Spleen (tissue), 11 donors: Measurements from ENCODE around the gene SLC35G2. TPM values are rescaled to one million over a fixed set of nuclear protein-coding genes. Genes with fewer than 3 reads are reported as not detected.
A peak's percentile ranks its signal among the peaks of the same experiment; 100 is the strongest.

Experiments
- DNase-seq: peaks from one replicate; pipeline ENCODE4 v3.0.0-alpha.2; 2020
- H3K27ac ChIP-seq, 8 donors: fragments of 200-600 bp; sonication (generic) in 7 of 8; 1 replicate in 4 of 8; 2 replicates in 4 of 8; pipeline versions ENCODE4 v1.5.0 to v1.8.0; 2016 to 2021; ENCODE audit warnings: inconsistent platforms in 4 of 8, mild to moderate bottlenecking in 4 of 8, moderate library complexity in 1 of 8
- H3K27me3 ChIP-seq, 7 donors: fragments of 200-600 bp; sonication (generic) in 6 of 7; replicated peaks in 1 of 7; 1 replicate in 4 of 7; 2 replicates in 3 of 7; pipeline versions ENCODE4 v1.5.0 to v1.8.0; 2016 to 2021; ENCODE audit warnings: inconsistent platforms in 3 of 7, mild to moderate bottlenecking in 1 of 7
- H3K36me3 ChIP-seq, 6 donors: fragments of 200-600 bp; sonication (generic) in 5 of 6; 1 replicate in 4 of 6; 2 replicates in 2 of 6; pipeline versions ENCODE4 v1.5.0 to v1.8.0; 2016 to 2021; ENCODE audit warnings: inconsistent platforms in 2 of 6
- H3K4me1 ChIP-seq, 6 donors: fragments of 200-600 bp; sonication (generic) in 5 of 6; 1 replicate in 3 of 6; 2 replicates in 3 of 6; pipeline versions ENCODE4 v1.5.0 to v1.8.0; 2016 to 2021; ENCODE audit warnings: inconsistent platforms in 3 of 6
- H3K4me3 ChIP-seq, 8 donors: fragments of 200-600 bp; sonication (generic) in 7 of 8; 1 replicate in 4 of 8; 2 replicates in 4 of 8; pipeline versions ENCODE4 v1.5.0 to v1.8.0; 2016 to 2021; ENCODE audit warnings: inconsistent platforms in 4 of 8, mild to moderate bottlenecking in 4 of 8, moderate library complexity in 2 of 8
- H3K9me3 ChIP-seq, 8 donors: fragments of 200-600 bp; sonication (generic) in 7 of 8; 1 replicate in 4 of 8; 2 replicates in 4 of 8; pipeline versions ENCODE4 v1.5.0 to v1.8.0; 2016 to 2021; ENCODE audit warnings: inconsistent platforms in 4 of 8
- CTCF ChIP-seq, 11 experiments: fragments of 200-600 bp in 7 of 11; fragments of 450-650 bp in 4 of 11; sonication (generic) in 4 of 11; IDR thresholded peaks in 8 of 11; conservative IDR thresholded peaks in 3 of 11; 1 replicate in 7 of 11; 2 replicates in 4 of 11; pipeline versions ENCODE4 v1.4.0 to v1.8.0; 2016 to 2021; ENCODE audit warnings: antibody characterized with exemption in 11 of 11, inconsistent platforms in 4 of 11, mild to moderate bottlenecking in 1 of 11
- POLR2A ChIP-seq, 3 donors: fragments of 450-650 bp; IDR thresholded peaks; one replicate each; pipeline ENCODE4 v1.5.1; 2017; ENCODE audit warnings: antibody characterized with exemption in 3 of 3, mild to moderate bottlenecking in 1 of 3
- POLR2AphosphoS5 ChIP-seq, 3 donors: sonication (generic); formaldehyde crosslinking; IDR thresholded peaks; one replicate each; pipeline ENCODE4 v1.5.1; 2017; ENCODE audit warnings: antibody characterized with exemption in 3 of 3
- WGBS, 5 donors: extraction: QIAGEN DNeasy Blood & Tissue Kit in 3 of 5; methylation state at CpG; one replicate each; pipeline versions ENCODE4 v1.1.5 to v1.1.7; 2013 to 2018; 5-methylcytosine and 5-hydroxymethylcytosine counted together
- intact Hi-C: fragments of 100-400 bp; cut with DNase I; formaldehyde crosslinking; loops from one replicate; pipeline ENCODE4 v1.15.0; 2023; ENCODE audit warnings: low total_unique reads
- polyA plus RNA-seq, 3 donors: library from polyadenylated mRNA; stranded (reverse); fragments of 200-250 nt; gene quantifications; one replicate each; pipeline ENCODE4 v1.2.1, GENCODE V29; 2013
- total RNA-seq, 7 donors: library from RNA; depleted of rRNA in 3 of 7; stranded (reverse); fragments of >200 nt in 3 of 7; fragmentation: NEBNext Ultra II Directional in 4 of 7; extraction: Animal tissue kit (Norgen Biotek cat#: 25700) in 4 of 7; gene quantifications; one replicate each; pipeline versions ENCODE4 v1.1.0 to v1.2.1, GENCODE V29; 2016 to 2021
- donor health status: healthy with polysubstance abuse.
- donor health status: DM: no; HTN: no; CAD: no; lungs with moderate emphysema.
- donor health status: DM: no; HTN: no; CAD: no.
- donor health status: Bipolar disorder and iron deficiency.
- donor health status: healthy.
- donor health status: DM: no; HTN: no; CAD: no.
- donor health status: DM: yes; HTN: yes; CAD: no.

The SLC35G2 gene
- total and polyA plus RNA-seq, 10 donors: 1.1 to 7.7 (median 3.2) TPM

GRCh38 chr3:136818191-136818768 is 646 bp upstream of the SLC35G2 start:
- WGBS, 5 donors: 5 to 14% (median 9%) methylated on average over 8 of the region's 8 CpGs
- TF ChIP-seq CTCF (IDR thresholded peaks at IDR 0.05 in 8 of 11, conservative IDR thresholded peaks at IDR 0.05 in 3 of 11): no peak
- TF ChIP-seq POLR2A (IDR thresholded peaks at IDR 0.05): no peak
- peak in 1 of 3 donors; percentile 45 for TF ChIP-seq POLR2AphosphoS5 (IDR thresholded peaks at IDR 0.05)
- DNase-seq: no peak
- Histone ChIP-seq H3K9me3 (peaks cover 0 to 9% (median 2%) of the 10 kb centered on the region in 8 donors), H3K4me3 (peak overlapping the region; percentile 48 to 82 (median 56)), H3K27me3 (peaks cover 0 to 36% (median 23%) of the 10 kb centered on the region in 7 donors), H3K36me3 (no peaks in the 10 kb centered on the region), H3K4me1 (peaks cover 3 to 28% (median 23%) of the 10 kb centered on the region in 6 donors), H3K27ac (peak overlapping the region; percentile 51 to 82 (median 68))
- intact Hi-C loops: no loop called here

GRCh38 chr3:136819392-136819730 is 435 bp downstream of the SLC35G2 start:
- peak overlapping the region; percentile 48 to 82 (median 56) for H3K4me3 ChIP-seq
- no peak for TF ChIP-seq POLR2A (IDR thresholded peaks at IDR 0.05)
- no peak for TF ChIP-seq CTCF (IDR thresholded peaks at IDR 0.05 in 8 of 11, conservative IDR thresholded peaks at IDR 0.05 in 3 of 11)
- no peak for TF ChIP-seq POLR2AphosphoS5 (IDR thresholded peaks at IDR 0.05)
- H3K27ac ChIP-seq: peak overlapping the region in 7 of 8 donors; percentile 51 to 82 (median 73)
- peaks cover 3 to 28% (median 23%) of the 10 kb centered on the region in 6 donors for H3K4me1 ChIP-seq
- no peak for DNase-seq
- intact Hi-C loops: no loop called here
- H3K9me3 ChIP-seq: peaks cover 0 to 19% (median 9%) of the 10 kb centered on the region in 8 donors
- 0 to 1% (median 0%) methylated on average over 4 to 21 of the region's 21 CpGs for WGBS, 5 donors
- peaks cover 0 to 36% (median 23%) of the 10 kb centered on the region in 7 donors for H3K27me3 ChIP-seq
- no peaks in the 10 kb centered on the region for H3K36me3 ChIP-seq

- peaks cover 0 to 22% (median 11%) of the 10 kb centered on the region in 8 donors for H3K9me3 ChIP-seq
- no peaks in the 10 kb centered on the region for H3K36me3 ChIP-seq
- intact Hi-C loops: no loop called here
- H3K27me3 ChIP-seq: peaks cover 0 to 36% (median 23%) of the 10 kb centered on the region in 7 donors
- TF ChIP-seq CTCF (IDR thresholded peaks at IDR 0.05 in 8 of 11, conservative IDR thresholded peaks at IDR 0.05 in 3 of 11) (no peak), POLR2A (IDR thresholded peaks at IDR 0.05) (no peak), POLR2AphosphoS5 (IDR thresholded peaks at IDR 0.05) (no peak)
- peak overlapping the region; percentile 48 to 82 (median 56) for H3K4me3 ChIP-seq
- 5 to 9% (median 7%) methylated on average over 29 to 51 of the region's 51 CpGs for WGBS, 5 donors
- peak; percentile 84 for DNase-seq
- peaks cover 3 to 28% (median 23%) of the 10 kb centered on the region in 6 donors for H3K4me1 ChIP-seq
- peak overlapping the region in 6 of 8 donors; percentile 60 to 82 (median 76) for H3K27ac ChIP-seq
These were observed 1.1 kb downstream of the SLC35G2 start for GRCh38 chr3:136819731-136820679.

GRCh38 chr3:136831461-136831860 is 12.5 kb downstream of the SLC35G2 start:
- peaks cover 0 to 15% (median 0%) of the 10 kb centered on the region in 6 donors for H3K4me1 ChIP-seq
- no peak overlapping the region for H3K4me3 ChIP-seq
- peaks cover 0 to 4% (median 0%) of the 10 kb centered on the region in 8 donors for H3K9me3 ChIP-seq
- 68 to 91% (median 78%) methylated on average over 1 of the region's 1 CpG for WGBS, 5 donors
- no peak overlapping the region for H3K27ac ChIP-seq
- TF ChIP-seq POLR2AphosphoS5 (IDR thresholded peaks at IDR 0.05): no peak
- TF ChIP-seq CTCF (IDR thresholded peaks at IDR 0.05 in 8 of 11, conservative IDR thresholded peaks at IDR 0.05 in 3 of 11): no peak
- no peak for TF ChIP-seq POLR2A (IDR thresholded peaks at IDR 0.05)
- no peaks in the 10 kb centered on the region for H3K36me3 ChIP-seq
- no peaks in the 10 kb centered on the region for H3K27me3 ChIP-seq
- DNase-seq: no peak
- intact Hi-C loops: no loop called here
